ENCODE measurements around the gene PNCK.
"Not testable (repeated sequence)": the region's sequence is repeated elsewhere in the genome, so short reads cannot be mapped to it uniquely, and the experiment has no call there.

Gene PNCK

DNA sequence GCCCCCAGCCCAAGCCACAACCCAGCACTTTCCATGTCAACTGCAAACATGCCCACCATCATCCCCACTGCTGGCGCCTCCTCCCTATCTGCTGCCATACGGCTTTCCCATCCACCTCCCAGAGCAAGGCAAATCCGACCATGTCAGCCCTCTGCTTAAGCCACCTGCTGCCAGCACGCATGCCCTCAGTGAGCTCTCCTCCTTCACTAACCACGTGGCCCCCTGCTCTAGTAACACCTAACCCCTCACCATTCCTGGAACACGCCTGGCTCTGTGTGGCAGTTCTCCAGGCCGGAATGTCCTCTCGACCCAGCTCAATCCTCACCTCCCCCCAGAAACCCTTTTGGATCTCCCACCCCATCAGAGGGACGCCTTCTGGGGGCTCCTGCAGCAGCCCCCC lies 33.2 kb upstream of the PNCK start:
- no peak for TF ChIP-seq POU2F2 (IDR thresholded peaks at IDR 0.05; ENCODE audit: low read depth, low read length)
- no peak for TF ChIP-seq TAF1 (IDR thresholded peaks at IDR 0.05; ENCODE audit: low read depth, low read length)
- TF ChIP-seq POLR2AphosphoS5 (IDR thresholded peaks at IDR 0.05; ENCODE audit: low read depth, low read length), result no peak
- no peak for TF ChIP-seq SPI1 (IDR thresholded peaks at IDR 0.05; ENCODE audit: low read depth, low read length)
- no peak for TF ChIP-seq PAX5 (IDR thresholded peaks at IDR 0.05; ENCODE audit: insufficient read depth, low read length, severe bottlenecking)
- TF ChIP-seq POLR2A (IDR thresholded peaks at IDR 0.05; ENCODE audit: low read depth, low read length), result no peak
- DNase-seq (ENCODE audit: insufficient read length, low spot score) (no peak), FAIRE-seq (no peak)

GRCh38 chrX:153705403-153706060 lies 31.9 kb upstream of the PNCK start:
- not testable (repeated sequence) for FAIRE-seq

DNA sequence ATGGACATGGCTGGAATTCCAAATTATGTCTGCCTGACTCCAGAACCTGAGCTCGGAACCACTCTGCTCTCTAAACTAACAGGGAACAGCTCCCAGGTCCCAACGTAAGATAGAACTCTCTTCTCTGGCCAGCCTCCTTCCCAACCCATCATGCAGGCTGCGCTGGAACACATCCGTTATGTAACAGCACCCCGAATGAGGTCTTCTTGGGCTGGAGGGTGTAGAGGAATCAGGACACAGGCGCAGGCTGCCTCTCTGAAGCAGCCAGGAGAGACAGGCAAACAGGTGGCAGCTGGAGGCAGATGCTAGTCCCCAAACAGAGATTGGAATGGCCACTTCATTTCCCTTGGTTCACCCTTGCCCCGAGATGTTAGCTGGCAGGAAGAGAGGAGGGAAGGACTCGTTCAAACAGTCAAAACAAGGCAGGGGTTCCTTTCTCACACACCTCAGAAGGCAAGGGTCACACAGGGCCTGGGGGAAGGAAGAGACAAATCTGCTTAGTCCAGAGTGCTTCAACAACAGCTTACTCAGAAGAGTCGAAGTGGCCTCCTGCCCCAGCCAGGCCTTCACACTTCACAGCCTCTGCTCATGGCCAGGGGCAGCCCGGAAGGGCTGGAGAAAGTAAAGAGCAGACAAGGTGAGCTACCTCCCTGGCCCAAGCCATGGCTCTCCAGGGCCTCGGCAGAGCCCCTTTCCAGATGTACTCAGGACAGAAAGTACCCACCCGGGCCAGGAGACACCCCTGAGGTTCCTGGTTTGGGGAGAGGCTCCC lies 31.2 kb upstream of the PNCK start:
- not testable (repeated sequence) for FAIRE-seq; DNase-seq (ENCODE audit: insufficient read length, low spot score)

More at GRCh38 chrX:153705403-153706060, 31.9 kb upstream of the PNCK start:
- DNase-seq (ENCODE audit: insufficient read length, low spot score), result not testable (repeated sequence)

DNA sequence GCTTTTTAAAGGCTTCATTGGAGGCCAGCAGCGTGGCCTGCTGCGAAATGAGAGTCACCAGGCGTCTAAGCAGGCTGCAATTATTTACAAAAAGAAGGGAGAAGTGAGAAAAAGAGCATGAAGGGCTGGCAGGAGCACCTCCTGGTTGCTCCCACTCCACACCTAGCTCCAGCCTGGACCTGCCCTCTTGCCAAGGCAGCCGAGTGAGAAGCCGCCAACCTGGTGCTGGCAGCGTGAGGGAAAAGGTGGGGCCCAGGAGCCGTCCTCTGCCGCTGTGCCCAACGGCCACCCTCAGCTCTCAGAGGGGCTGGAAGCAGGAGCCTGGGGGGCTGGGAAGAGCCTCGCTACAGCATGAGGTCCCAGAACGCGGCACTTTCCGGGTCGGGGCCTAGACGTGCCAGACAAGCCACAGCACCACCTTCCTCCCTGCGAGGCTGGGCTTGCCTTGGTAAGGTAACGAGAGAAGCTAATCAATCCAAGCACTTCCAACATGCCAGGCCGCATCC lies 30.5 kb upstream of the PNCK start:
- no peak for TF ChIP-seq SPI1 (IDR thresholded peaks at IDR 0.05; ENCODE audit: low read depth, low read length)
- DNase-seq (ENCODE audit: insufficient read length, low spot score) (no peak), FAIRE-seq (no peak)

DNA sequence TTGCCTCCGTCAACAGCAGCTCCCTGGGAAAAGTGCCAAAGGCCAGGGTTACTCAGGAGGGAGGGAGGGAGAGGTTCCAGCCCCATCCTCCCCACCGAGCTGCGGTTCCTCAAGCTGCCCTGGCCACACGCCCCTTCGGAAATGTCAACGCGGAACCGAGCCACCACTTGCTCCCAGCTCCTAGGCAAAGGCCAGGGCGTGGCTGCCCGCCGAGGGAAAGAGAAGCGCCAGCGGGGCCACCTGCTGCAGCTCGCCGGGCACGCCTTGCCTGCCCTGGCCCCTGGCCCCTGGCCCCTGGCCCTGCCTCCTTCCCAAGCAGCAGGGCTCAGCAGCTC lies 29.4 kb upstream of the PNCK start:
- FAIRE-seq (no peak), DNase-seq (ENCODE audit: insufficient read length, low spot score) (no peak)
- TF ChIP-seq POLR2AphosphoS5 (IDR thresholded peaks at IDR 0.05; ENCODE audit: low read depth, low read length), result no peak
- no peak for TF ChIP-seq POU2F2 (IDR thresholded peaks at IDR 0.05; ENCODE audit: low read depth, low read length)
- no peak for TF ChIP-seq SPI1 (IDR thresholded peaks at IDR 0.05; ENCODE audit: low read depth, low read length)

DNA sequence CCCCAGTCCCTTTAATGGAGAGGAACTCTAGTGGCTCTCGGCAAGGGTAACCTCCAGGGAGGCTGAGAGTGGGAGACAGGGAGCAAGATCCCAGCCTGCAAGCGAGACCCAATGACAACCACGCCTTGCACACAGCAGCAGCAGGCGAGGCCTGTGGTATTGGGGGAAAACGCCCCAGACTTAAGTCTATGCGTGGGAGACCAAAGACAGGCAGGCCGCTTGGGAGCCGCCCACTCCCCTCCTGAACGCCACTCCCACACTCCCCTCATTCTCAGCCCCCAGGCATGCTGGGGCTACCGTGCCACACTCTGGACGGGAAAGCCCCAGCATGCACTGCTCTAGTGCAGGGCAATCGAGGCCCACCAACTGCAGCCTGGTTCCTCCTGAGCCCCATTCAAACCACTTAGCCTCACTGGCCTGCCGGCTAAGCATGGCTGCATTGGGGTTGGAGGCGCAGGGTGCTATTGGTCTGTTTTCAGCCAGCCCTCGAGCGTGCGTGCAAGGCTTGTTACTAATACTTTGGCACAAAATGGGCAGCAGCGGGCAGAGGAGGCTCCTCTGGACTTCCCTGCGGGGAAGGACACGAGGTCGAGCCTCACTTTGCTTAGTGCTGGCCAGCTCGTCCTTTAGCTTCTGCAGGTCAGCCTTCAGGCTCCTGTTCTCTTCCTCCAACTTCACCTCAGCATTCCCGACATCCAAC lies 28.9 kb upstream of the PNCK start:
- DNase-seq (ENCODE audit: insufficient read length, low spot score) (no peak), FAIRE-seq (no peak)
- TF ChIP-seq SPI1 (IDR thresholded peaks at IDR 0.05; ENCODE audit: low read depth, low read length) (no peak), POU2F2 (IDR thresholded peaks at IDR 0.05; ENCODE audit: low read depth, low read length) (no peak), POLR2A (IDR thresholded peaks at IDR 0.05; ENCODE audit: low read depth, low read length) (no peak), POLR2AphosphoS5 (IDR thresholded peaks at IDR 0.05; ENCODE audit: low read depth, low read length) (no peak), PAX5 (IDR thresholded peaks at IDR 0.05; ENCODE audit: insufficient read depth, low read length, severe bottlenecking) (no peak), TAF1 (IDR thresholded peaks at IDR 0.05; ENCODE audit: low read depth, low read length) (no peak)

- FAIRE-seq, result no peak
These were observed 28.1 kb upstream of the PNCK start for GRCh38 chrX:153701706-153702105.

GRCh38 chrX:153700967-153701366 lies 27.4 kb upstream of the PNCK start:
- DNase-seq (ENCODE audit: insufficient read length, low spot score) (no peak), FAIRE-seq (no peak)
- TF ChIP-seq PAX5 (IDR thresholded peaks at IDR 0.05; ENCODE audit: insufficient read depth, low read length, severe bottlenecking), result no peak
- TF ChIP-seq POLR2AphosphoS5 (IDR thresholded peaks at IDR 0.05; ENCODE audit: low read depth, low read length), result no peak
- no peak for TF ChIP-seq TAF1 (IDR thresholded peaks at IDR 0.05; ENCODE audit: low read depth, low read length)
- no peak for TF ChIP-seq POLR2A (IDR thresholded peaks at IDR 0.05; ENCODE audit: low read depth, low read length)
- no peak for TF ChIP-seq SPI1 (IDR thresholded peaks at IDR 0.05; ENCODE audit: low read depth, low read length)
- TF ChIP-seq POU2F2 (IDR thresholded peaks at IDR 0.05; ENCODE audit: low read depth, low read length), result no peak

More at GRCh38 chrX:153701706-153702105, 28.1 kb upstream of the PNCK start:
- TF ChIP-seq SPI1 (IDR thresholded peaks at IDR 0.05; ENCODE audit: low read depth, low read length) (no peak), POU2F2 (IDR thresholded peaks at IDR 0.05; ENCODE audit: low read depth, low read length) (no peak), TAF1 (IDR thresholded peaks at IDR 0.05; ENCODE audit: low read depth, low read length) (no peak), PAX5 (IDR thresholded peaks at IDR 0.05; ENCODE audit: insufficient read depth, low read length, severe bottlenecking) (no peak), POLR2AphosphoS5 (IDR thresholded peaks at IDR 0.05; ENCODE audit: low read depth, low read length) (no peak), POLR2A (IDR thresholded peaks at IDR 0.05; ENCODE audit: low read depth, low read length) (no peak)
- DNase-seq (ENCODE audit: insufficient read length, low spot score), result no peak

GRCh38 chrX:153700376-153700945 lies 26.8 kb upstream of the PNCK start:
- no peak for DNase-seq (ENCODE audit: insufficient read length, low spot score)
- TF ChIP-seq TAF1 (IDR thresholded peaks at IDR 0.05; ENCODE audit: low read depth, low read length) (no peak), SPI1 (IDR thresholded peaks at IDR 0.05; ENCODE audit: low read depth, low read length) (no peak), PAX5 (IDR thresholded peaks at IDR 0.05; ENCODE audit: insufficient read depth, low read length, severe bottlenecking) (no peak), POLR2AphosphoS5 (IDR thresholded peaks at IDR 0.05; ENCODE audit: low read depth, low read length) (no peak), POLR2A (IDR thresholded peaks at IDR 0.05; ENCODE audit: low read depth, low read length) (no peak)
- FAIRE-seq, result no peak

DNA sequence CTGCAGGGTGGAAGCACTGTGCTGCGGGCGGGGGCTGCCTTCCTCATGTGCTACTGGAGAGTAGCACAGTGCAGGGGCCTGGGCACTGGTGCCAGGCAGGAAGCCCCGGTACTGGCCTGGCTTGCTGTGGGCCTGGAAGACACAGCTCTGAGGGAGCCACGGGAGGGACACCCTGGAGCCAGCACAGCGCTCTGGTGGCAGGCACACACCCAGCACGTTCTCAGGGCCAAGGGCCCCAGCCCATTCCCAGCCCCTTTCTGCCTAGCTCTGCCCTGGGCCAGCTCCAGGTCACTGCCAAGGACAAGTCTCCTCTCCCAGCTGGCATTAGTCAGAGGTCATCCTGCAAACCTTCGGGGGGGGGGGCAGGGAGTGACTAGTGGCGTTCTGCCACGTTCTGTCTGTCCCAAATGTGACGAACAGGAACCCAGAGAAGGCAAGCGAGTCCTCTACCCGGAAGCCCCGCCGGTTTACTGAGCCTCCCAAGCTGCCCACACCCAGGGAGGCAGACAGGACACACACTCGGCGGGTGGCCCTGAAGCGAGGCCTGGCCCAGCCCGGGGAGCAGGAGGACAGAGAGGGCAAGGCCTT lies 26.3 kb upstream of the PNCK start:
- not testable (repeated sequence) for DNase-seq (ENCODE audit: insufficient read length, low spot score); FAIRE-seq

DNA sequence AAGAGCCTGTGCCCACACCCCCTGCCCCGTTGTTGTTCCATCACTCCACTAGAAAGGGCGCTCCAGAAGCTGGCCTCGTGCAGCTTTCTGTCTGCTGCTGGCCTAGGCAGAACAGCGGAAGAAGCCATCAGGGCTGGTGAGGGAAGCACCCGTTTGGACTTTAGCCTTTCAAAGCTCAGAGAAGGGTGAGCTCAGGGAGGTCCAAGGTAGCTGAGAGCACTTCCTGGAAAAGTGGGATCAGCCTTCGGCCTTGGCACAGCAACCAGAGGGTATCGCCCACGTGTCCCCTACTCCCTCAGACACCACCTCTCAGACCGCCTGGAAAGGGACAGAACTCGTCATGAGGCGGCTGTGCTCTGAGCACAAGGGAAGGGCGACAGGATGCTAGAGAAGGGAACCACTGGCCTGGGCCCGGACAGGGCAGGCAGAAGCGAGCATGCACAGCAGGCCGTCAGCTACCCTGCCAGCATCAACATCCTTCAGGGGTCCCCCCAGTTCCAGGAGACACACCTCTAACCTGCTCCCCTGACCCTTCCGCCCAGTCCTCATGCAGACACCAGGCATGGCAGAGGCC lies 25.7 kb upstream of the PNCK start:
- FAIRE-seq; DNase-seq (ENCODE audit: insufficient read length, low spot score): not testable (repeated sequence)
